T follicular helper cell (primary cell): ENCODE measurements around the gene PIP5K1A.

Experiments used
- DNase-seq: peaks from one replicate; pipeline ENCODE4 v3.0.0-alpha.2; 2020; ENCODE audit warnings: low read depth

Gene PIP5K1A

DNA sequence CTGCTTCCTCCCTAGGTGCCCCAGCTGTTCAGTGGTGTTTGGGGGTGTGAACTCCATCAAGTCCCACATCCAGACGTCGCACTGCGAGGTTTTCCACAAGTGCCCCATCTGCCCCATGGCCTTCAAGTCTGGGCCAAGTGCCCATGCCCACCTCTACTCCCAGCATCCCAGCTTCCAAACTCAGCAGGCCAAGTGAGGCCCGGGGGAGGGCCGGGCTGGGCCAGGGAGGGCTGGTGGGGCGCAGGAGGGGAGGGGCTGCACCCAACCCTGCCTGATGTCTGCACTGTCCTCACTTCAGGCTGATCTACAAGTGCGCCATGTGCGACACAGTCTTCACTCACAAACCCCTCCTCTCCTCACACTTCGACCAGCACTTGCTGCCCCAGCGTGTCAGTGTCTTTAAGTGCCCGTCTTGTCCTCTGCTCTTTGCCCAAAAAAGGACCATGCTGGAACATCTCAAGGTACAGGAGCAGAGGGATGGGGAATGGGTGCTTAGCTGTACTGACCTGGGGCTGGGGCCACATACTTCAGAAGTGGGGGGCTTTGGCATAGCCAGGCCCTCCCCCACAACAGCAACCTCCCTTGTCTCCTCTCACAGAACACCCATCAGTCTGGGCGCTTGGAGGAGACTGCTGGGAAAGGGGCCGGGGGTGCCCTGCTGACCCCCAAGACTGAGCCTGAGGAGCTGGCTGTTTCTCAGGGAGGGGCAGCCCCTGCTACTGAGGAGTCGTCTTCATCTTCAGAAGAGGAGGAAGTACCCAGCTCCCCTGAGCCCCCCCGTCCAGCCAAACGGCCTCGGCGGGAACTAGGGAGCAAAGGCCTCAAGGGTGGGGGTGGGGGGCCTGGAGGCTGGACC lies 91.0 kb downstream of the PIP5K1A start:
- no peak for DNase-seq

DNA sequence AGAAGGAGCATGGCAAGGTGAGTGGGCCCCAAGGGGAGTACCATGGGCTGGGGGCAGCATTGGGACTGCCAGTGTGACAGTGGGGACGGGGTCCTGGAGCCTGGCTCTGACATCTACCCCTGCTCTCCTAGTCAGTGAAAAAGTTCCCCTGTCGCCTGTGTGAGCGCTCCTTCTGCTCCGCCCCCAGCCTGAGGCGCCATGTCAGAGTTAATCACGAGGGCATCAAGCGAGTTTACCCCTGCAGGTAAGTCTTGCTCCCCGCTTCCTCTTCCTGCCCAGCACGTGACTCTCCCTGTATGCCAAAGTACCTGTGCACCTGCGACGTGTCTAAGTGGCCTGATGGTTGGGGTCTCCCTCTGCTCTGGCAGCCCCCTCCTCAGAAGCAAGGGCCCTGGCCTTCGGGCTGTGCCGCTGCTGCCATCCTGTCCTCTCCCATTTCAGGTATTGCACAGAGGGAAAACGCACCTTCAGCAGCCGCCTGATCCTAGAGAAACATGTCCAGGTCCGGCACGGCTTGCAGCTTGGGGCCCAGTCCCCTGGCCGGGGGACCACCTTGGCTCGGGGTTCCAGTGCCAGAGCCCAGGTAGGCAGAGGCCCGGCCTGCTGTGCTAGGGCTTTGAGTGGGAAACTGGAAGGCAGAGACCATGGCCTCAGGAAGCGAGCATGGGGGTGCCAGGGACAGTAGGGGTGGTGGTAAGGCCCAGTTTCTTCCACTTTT lies 91.8 kb downstream of the PIP5K1A start:
- DNase-seq: no peak

DNA sequence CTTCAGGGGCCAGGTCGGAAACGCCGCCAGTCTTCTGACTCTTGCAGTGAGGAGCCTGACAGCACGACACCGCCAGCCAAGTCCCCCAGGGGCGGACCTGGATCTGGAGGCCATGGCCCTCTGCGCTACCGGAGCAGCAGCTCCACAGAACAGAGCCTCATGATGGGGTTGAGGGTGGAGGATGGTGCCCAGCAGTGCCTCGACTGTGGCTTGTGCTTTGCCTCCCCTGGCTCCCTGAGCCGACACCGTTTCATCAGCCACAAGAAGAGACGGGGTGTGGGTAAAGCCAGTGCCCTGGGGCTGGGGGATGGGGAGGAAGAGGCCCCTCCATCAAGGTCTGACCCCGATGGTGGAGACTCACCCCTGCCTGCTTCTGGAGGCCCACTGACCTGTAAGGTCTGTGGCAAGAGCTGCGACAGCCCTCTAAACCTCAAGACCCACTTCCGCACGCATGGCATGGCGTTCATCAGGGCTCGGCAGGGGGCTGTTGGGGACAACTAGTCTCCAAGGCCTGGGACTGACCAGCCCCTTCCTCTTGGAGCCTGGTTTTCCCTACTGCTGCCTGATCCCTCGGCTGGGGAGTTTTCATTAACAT lies 92.5 kb downstream of the PIP5K1A start:
- DNase-seq: no peak

DNA sequence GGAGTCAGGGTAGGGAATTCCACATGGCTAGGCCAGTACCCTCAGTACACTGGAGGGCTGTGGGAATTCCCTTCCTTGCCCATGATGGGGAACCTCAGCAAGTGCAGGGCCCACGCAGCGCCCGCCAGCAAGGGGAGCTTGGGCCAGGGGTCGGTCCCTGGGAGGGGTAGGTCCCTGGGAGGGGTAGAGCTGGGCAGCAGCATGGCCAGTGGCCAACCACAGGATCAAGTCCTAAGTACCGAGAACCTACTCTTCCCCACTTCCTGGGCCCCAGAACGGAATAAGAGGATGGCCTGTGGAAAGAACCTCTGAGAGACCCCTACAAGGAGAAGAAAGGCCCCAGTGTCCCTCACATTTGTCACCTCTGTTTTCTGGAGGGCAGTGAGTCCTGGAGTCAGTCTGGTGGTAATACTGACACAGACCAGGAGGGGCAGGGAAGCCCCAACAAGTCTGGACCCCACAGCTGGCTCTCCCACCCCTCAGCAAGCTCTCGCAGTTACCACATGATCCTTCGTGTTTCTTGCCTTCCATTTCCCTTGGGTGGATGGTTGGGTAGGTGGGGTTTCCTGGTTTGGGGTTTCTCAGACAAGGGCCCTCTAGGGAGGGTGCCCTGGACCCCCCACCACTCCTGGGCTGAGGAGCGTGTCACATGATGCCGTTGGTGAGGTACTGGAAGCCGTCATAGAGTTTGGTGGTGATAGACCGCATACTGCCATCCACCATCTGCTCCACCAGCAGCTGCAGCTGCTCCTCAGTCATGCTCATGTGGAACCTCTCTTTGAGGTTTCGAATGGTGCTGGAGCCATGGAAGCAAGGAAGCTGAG lies 94.1 kb downstream of the PIP5K1A start:
- DNase-seq: no peak

DNA sequence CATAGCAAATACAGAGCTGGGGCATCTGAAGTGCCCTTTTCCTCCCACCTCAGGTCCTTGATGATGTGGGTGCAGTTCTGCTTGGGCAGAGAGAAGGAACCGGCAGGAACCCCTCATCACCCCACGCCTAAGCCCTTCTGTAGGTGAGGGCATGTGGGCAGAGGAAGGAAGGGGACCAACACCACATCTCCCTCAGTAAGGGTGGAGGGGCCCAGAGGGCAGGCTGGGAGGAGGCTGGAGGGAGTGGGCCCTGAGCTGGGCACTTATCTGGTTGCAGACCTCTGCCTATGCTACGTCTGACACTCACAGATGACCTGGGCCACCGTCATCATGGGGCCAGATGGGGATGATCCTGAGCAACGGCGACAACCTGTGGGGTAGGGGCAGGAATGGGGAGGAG lies 94.7 kb downstream of the PIP5K1A start:
- no peak for DNase-seq

DNA sequence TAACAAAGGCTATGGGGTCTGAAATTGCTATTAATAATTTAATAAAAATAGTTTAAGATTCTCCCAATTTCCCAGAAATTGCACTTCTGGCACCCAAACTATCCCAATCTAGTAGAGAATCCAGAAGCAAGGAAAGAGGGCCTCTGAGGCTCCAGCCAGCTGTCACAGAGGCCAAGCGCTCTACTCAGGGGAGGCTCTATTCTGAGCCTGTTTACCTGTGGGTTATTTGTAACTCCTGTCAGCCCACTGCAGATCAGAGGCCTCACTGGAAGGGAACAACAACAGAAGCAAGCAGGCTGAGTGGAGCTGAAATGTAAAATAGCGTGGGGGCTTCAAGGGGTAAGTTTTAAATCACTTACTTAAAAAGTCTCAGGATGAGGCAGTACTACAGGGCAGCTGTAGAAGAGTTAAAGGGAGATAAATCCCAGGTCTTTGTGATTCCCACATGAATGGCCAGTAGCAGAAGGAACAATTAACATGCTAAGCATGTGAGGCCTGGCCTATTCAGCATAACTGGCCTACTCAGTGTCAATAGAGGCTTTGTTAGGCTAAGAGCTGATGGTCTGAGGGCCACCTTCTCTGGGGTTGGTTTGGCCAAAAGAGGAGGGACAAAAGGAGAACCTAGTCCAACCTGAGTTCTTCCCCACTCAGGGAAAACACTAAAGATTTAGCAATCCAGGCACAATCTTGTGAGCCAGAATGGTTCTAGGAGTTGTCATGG lies 96.5 kb downstream of the PIP5K1A start:
- DNase-seq: no peak
